H4 (cell line): ENCODE results near the gene AKR1B15. TPM values are rescaled to one million over a fixed set of nuclear protein-coding genes. Genes with fewer than 3 reads are reported as not detected.
"Not testable (repeated sequence)": the region's sequence is repeated elsewhere in the genome, so short reads cannot be mapped to it uniquely, and the experiment has no call there.

Experiments
- DNase-seq: peaks from one replicate; pipeline ENCODE4 v3.0.0-alpha.2; 2015; ENCODE audit warnings: low spot score
- total RNA-seq: library from RNA; depleted of rRNA; stranded (reverse); fragments of >200 nt; shearing (Covaris generic); gene quantifications from 2 replicates; pipeline ENCODE4 v1.2.3, GENCODE V29; 2014

AKR1B15 gene
- total RNA-seq, 1 experiment from 2014 or later = 0.14 TPM

DNA sequence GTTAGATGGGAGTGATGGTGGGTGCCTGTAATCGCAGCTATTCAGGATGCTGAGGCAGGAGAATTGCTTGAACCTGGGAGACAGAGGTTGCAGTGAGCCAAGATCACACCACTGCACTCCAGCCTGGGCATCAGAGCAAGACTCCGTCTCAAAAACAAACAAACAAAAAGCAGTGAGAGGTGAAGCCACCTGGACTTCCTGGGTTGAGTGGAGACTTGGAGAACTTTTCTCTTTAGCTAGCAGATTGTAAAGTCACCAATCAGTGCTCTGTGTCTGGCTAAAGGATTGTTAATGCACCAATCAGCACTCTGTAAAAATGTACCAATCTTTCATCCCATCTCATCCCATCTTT is 14.5 kb downstream of the AKR1B15 start:
- DNase-seq = not testable (repeated sequence)

DNA sequence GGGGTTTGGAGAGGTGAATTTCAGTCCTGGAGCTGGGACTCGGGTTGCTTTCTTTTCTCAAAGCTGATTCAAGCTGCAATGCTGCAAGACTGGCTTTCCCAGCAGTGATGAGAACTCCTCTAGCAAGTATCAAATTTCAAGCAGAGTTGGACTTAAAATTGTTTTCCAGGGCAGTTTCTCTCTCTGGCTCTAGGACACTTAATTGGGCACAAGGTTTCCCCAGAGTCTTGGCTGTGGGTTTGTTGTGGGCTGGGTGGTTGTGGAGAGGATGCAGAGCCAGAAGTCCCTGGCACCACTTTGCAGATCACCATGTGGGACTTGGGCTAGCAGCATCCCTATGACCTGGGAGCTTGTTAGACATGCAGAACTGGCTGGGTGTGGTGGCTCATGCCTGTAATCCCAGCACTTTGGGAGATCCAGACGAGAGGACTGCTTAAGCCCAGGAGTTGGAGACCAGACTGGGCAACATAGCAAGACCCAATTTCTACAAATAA is 16.8 kb downstream of the AKR1B15 start:
- no peak for DNase-seq

DNA sequence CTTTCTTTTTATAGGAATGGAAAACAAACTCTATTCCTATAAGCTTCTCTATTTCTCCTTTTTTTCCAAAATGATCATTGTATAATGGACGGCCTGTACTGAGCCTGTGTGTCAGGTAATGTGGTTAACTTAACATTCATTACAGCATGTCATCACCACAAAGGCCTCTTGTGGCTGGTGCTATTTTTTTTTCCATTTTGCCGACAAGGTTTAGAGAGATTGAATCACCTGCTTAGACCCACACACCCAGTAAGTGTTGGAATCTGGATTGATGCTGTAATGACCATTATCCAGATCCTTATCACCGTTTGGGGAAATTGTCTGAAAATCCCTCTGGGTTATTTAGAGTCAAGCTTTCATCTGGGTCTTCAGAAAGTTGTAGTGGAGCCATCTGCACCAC is 18.5 kb downstream of the AKR1B15 start:
- no peak for DNase-seq

DNA sequence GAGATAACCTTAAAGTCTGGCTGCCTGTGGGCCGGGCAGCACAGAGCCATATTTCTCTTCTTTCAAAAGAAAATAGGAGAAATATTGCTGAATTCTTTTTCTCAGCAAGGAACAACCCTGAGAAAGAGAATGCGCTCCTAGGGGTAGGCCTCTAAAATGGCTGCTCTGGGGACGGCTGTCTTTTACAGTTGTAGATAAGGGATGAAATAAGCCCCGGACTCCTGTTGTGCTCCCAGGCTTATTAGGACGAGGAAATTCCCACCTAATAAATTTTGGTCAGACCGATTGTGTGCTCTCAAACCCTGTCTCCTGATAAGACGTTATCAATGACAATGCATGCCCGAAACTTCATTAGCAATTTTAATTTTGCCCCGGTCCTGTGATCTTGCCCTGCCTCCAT is 21.1 kb downstream of the AKR1B15 start:
- not testable (repeated sequence) for DNase-seq

DNA sequence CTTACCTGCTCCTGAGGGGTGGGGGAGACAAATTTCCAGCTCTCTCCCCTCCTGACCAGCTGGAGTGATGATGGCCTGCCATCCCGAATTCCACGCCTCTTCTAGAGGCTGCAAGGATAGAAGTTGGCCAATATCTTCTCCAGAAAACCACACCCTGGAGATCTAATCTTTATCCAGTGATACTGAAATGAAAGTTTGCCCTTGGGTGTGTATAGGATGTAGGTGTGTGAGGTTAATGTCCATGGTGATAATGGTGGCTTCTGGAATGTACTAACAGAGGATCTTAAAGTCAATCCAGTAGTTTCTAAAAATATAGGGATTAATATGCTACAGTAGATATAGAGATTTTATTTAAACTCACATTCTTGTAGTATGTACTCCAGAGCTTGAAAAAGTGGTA is 22.2 kb downstream of the AKR1B15 start:
- DNase-seq = no peak

DNA sequence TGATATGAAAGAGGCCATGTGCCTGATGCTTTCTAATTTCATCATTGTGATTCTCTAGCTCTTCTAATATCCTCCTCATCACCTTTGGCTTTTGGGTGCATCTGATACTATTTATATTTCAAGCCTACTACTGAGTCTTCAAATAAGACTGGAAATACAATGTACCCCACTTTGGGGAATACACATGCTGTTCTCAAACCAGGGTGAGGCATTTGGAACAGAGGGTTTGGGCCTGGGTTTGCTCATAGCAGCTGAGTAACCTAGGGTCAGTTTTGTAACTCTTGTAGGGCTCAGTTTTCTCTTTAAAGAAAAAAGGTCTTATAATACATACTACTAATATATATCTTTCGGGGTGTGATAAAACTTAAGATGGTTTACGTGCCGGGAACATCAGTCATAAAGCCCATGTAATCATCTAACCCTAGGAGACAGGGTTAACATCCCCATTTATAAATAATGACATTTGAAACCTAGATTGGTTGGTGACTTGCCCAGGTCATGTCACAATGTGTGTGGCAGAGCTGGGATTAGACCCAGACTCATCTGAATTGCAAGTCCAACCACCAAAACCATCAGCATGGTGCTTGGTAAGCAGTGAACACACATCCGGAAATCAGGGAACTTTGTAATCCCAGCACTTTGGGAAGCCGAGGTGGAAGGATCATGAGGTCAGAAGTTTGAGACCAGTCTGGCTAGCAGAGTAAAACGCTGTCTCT is 23.0 kb downstream of the AKR1B15 start:
- no peak for DNase-seq

DNA sequence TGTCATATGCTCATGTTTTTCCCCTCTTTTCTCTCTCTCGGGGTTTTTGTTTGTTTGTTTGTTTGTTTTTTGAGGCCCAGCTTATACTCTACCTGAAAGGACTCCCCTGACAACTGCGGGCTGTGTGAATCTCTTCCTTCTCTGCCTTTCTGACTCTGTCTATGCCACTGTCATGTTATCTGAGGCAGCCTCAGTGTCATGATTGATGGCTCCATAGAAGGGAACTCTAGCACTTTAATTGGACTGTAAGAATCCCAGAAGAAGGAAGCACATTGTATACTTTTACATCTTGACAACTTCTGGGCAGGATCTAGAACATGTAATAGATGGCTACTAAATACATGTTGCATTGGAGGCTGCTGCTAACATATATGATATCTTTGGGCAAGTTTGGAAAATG is 25.4 kb downstream of the AKR1B15 start:
- DNase-seq = no peak

DNA sequence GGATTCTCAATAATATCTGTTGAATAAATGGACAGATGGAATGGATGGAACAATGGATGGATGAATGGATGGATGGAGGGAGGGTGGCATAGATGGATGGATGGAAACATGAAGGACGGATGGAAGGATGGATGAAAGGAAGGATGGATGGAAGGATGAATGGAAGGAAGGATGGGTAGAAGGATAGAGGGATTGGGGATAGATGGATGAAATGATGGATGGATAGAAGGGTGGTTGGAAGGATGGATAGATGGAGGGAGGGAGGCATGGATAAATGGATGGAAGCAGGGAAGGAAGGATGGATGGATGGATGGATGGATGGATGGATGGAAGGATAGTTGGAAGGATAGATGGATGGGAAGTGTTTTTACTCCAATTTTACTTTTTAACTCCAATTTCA is 35.4 kb downstream of the AKR1B15 start:
- DNase-seq = no peak

DNA sequence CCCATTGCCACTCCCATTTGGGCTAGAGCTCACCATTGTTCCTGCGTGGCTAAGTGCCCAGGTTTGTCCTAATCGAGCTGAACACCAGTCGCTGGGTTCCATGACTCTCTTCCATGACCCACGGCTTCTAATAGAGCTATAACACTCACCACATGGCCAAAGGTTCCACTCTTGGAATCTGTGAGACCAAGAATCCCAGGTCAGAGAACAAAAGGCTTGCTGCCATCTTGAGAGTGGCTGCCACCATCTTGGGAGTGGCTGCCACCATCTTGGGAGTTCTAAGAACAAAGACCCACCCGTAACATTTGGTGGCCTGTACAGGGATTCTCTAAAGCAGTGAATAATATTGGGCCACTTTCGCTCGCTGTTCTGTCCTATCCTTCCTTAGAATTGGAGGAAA is 37.0 kb downstream of the AKR1B15 start:
- DNase-seq = no peak

DNA sequence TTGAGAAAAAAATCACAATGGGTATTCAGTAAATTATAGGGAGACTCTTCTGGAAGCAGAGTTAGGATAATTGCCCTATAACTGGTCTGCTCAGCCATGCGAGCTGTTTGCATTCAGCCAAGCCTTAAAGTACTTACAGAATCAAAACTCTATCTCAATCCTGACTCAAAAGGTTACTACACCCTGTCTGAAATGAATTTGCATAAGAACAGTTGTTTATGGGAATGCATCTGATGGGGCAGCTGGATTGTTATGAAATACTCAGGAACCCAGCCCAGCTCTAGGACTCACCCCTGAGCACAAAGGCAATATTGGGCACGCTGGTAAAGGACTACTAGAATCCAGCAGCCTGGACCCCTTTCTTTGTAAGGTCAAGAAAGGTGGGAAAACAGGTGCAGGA is 38.8 kb downstream of the AKR1B15 start:
- DNase-seq = no peak

DNA sequence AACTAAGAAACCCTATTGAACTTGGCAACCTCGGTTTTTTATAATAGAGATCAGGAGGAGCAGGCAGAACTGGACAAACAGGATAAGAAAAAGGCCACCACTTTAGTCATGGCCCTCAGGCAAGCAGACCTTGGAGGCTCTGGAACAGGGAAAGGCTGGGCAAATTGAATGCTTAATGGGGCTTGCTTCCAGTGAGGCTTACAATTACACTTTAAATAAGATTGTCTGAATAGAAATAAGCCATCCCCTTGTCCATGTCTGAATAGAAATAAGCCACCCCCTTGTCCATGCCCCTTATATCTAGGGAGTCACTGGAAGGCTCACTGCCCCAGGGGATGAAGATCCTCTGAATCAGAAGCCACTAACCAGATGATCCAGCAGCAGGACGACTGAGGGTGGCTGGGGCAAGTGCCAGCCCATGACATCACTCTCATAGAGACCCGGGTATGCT is 40.6 kb downstream of the AKR1B15 start:
- no peak for DNase-seq

DNA sequence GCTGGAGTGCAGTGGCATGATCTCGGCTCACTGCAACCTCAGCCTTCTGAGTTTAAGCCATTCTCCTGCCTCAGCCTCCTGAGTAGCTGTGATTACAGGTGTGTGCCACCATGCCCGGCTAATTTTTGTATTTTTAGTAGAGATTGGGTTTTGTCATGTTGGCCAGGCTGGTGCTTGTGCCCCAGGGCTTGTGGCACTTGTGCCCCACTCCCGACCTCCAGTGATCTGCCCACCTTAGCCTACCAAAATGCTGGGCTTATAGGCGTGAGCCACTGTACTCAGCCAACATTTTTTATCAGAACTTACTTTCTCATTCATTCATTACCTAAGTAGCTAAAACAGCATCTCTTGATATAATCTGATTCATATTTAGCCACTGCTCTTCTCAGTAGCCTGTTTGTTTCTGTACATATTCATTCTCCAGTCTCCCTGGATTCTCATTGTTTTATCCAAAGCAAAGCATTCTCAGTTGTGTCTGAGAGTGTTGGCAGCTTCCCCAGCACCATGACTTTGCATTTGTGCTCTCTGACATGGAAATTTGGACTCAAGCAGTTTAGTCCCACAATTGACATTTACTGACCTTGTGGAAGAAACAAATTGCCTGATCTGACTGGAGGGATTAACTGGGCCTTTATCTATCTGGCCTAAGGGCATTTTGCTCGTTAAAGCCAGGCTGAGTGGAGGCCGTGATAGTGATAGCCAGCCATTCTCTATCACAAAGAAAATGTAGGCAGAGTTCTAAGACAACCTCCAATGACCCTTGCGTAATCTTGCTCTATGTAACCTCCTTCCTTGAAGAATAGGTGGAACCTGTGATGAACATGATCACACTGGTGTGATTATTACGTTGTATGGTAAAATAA is 44.9 kb downstream of the AKR1B15 start:
- peak; percentile 94 for DNase-seq

DNA sequence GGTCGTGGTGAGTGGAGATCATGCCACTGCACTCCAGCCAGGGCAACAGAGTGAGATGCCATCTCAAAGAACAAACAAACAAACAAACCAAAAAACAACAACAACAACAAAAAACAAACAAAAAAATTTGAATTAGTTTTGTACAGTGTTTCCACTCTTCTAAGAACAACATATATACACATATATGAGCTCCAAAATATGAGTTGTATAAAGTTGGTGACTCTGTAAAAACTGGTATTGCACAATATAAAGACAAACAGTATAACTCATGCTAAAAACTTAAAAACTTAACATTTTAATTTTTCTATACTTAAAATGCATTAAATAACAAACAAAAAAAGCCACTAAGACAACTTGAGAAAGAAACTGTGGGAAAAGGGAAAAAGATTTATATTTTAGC is 46.0 kb downstream of the AKR1B15 start:
- no peak for DNase-seq

DNA sequence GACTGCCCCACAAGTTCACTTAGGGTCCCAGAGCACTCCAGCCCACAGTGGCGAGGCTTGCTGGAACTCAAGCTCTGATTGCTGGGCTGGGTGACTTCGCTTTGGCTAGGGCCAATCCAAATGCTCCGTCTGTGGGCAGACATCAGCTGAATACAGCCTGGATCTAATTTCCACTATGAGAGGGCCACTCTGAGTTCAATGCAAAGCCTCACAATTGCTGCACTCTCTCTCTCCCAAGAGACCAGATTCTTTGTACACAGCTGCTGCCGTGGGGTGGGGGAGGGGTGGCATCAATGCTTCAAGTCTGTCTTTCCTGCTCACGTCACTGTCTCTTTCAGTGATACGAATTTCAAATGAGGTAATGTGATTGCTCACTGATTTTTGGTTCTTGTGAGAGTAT is 50.5 kb downstream of the AKR1B15 start:
- DNase-seq = no peak

DNA sequence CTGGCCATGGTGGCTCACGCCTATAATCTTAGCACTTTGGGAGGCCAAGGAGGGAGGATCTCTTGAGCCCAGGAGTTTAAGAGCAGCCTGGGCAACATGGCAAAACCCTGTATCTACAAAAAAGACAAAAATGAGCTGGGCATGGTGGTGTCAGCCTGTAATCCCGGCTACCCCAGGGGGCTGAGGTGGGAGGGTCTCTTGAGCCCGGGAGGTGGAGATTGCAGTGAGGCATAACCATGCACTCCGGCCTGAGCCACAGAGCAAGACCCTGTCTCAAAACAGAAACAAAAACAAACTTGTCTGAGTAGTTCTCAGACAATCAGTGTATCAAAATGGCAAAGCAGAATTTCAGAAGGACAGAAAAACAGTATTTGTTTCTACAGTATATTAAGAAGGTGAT is 52.5 kb downstream of the AKR1B15 start:
- no peak for DNase-seq

DNA sequence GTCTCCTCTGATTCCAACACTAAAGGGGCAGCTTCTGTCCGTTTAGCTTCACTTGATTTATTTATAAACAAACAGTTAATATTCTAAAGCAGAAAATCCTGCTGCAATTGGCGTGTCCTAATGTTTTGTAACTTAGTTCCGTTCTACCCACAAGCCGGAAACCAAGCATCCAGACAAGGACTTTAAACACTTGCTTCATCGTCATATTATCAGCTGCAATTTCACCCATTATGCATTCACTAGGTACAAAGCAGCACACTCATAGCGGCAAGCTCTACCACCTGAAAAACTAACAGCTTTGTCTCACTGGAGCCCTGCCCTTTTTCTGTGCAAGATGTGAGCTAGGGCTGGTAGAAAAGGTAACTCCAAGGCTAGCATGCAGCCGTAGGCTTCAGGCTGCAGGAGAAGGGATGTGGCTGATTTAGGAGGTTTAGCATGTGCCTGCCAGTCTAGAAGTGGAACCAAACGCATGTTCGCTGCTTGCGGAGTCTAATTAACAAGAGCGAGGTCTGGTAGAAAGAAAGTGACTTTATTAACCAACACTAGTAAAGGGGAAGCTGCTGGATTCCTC is 54.1 kb downstream of the AKR1B15 start:
- DNase-seq = peak; percentile 49

DNA sequence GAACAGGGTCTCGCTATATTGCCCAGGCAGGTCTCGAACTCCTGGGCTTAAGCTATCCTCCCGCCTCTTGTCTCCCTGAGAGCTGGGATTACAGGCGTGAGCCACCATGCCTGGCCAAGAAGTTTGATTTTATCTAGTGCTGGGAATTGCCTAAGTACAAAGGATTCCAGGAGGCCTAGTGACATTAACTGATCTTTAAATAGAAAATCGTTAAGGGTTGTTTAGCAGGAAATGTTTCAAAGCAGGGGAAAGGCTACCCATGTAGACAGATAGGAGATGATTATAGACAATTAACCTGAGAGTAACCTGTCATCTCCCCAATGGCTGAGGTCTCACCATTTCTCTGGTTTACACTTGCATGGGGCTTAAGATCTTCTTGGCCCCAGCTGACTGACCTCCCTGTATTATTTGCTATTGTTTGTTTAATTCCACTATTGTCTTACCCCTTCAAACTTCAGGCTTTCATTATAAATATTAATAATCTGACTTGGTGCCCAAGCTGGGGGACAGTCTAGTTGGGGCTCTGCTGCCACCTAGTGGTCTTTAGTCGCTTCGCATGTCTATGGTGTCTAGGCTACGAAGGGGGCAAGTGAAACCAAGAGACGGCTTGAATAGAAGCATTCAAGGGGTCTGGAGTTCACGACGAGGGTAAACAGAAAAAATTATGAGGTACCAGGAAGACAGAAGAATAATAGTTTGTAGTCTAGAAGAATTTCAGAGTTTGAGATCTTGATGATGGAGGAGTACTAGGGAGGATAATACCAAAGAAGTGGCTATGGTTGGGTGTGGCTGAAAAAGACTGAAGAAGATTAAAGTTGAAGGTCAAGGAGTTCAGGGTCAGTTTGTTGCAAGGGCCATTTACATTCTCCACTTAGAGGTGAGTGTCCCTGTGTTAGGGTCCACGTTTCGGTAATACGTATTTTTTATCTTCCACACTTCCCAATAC is 57.3 kb downstream of the AKR1B15 start:
- DNase-seq = peak; percentile 56

DNA sequence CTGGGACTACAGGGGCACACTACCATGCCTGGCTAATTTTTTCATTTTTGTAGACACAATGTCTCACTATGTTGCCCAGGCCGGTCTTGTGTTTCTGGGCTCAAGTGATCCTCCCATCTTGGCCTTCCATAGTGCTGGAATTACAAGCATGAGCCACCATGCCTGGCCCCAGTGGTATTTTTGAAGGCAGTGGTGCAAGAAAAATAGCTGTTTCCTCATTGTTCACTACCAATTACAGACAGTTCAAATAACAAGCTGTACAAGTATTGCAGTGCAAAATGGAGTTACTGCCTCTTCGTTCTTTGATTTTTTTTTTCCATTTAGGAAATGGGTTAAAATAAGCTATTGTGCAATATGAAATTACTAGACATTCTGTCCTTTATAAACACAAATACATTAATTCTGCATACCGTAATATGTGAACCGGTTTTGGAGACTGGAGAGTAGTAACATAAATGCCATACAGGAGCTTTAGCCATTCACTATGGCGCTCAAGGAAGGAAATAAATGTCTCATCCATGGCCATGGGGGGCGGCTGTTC is 62.8 kb downstream of the AKR1B15 start:
- DNase-seq = no peak

DNA sequence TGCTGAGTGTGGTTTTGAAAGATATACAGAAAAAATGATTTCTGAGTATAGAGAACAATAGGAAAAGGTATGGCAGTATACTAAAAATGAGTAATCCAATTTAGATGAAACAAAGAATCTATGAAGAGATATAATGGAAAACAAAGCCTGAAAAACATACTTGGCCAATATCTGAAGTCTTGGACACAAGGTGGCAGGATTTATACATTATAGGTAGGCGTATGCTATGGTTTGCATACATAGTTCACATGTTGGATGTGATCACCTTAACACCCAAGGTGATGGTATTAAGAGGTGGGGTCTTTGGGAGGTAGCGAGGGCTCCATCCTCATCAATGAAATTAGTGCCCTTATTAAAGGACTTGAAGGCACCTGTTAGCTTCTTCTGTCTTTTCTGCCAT is 63.3 kb downstream of the AKR1B15 start:
- no peak for DNase-seq

DNA sequence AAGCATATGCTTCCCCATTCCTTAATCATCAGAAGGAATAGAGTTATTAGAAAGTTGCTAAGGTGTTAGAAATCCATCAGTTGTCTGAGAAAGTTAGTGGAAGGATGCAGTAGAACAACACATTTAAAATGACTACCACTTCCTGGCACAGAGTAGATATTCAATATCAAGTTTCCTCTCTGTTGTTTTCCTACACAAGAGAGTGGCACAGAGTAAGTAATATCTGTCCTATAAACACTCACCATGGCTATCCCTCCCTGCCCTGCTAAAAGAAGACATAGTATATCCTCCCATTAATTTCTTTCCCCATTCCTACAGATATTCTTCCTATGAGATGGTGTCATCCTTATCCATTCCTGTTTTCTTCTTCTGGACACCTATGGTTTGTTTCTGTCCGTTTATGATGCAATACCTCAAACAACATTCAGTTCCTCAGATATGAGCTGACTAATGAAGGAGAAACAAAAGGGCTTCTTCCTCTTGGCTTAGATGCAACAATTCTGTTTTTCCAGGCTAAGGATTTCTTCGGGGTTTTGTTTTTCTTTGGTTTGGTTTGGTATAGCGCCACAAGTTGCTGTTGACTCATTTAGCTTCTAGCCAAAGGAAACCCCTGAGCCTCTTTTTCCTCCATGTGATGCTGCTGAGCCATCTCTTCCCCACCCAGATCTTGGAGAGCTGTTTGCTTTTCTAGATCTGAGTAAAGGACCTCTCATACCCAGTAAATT is 64.9 kb downstream of the AKR1B15 start:
- DNase-seq = peak; percentile 62

DNA sequence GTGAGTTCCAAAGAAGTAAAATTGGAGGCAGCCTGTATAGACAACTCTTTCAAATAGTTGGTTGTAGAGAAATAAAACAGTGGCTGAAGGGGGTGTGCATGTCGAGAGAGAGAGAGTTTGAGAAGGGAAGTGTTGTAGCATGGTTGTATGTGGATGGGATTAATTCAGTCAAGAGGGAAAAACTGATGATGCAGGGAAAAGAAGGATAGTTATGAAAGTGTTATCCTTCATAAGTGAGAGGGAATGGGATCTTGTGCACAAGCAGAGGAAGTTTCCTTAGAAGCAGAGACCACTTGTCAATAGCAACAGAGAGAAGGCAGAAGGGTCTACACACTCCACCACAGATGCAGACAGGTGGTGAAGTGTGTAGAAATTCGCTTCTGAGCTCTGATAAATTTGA is 67.7 kb downstream of the AKR1B15 start:
- no peak for DNase-seq
